ENCODE data around the gene BZW2. TPM values are rescaled to one million over a fixed set of nuclear protein-coding genes. Genes with fewer than 3 reads are reported as not detected.

Gene BZW2
- total RNA-seq, 1 donor = 61.8 TPM

- peak; percentile 81 for DNase-seq (ENCODE audit: low read depth)
- H3K4me3 ChIP-seq (ENCODE audit: low read depth, low read length) = no peak overlapping the region
- TF ChIP-seq CTCF (IDR thresholded peaks at IDR 0.05; ENCODE audit: insufficient read depth, low read length) = peak; percentile 63
Observed at GRCh38 chr7:16695621-16696237, 49.7 kb downstream of the BZW2 start.

GRCh38 chr7:16697507-16698199 lies 51.7 kb downstream of the BZW2 start:
- no peak overlapping the region for H3K4me3 ChIP-seq (ENCODE audit: low read depth, low read length)
- TF ChIP-seq CTCF (IDR thresholded peaks at IDR 0.05; ENCODE audit: insufficient read depth, low read length) = no peak
- DNase-seq (ENCODE audit: low read depth) = peak; percentile 51

DNA sequence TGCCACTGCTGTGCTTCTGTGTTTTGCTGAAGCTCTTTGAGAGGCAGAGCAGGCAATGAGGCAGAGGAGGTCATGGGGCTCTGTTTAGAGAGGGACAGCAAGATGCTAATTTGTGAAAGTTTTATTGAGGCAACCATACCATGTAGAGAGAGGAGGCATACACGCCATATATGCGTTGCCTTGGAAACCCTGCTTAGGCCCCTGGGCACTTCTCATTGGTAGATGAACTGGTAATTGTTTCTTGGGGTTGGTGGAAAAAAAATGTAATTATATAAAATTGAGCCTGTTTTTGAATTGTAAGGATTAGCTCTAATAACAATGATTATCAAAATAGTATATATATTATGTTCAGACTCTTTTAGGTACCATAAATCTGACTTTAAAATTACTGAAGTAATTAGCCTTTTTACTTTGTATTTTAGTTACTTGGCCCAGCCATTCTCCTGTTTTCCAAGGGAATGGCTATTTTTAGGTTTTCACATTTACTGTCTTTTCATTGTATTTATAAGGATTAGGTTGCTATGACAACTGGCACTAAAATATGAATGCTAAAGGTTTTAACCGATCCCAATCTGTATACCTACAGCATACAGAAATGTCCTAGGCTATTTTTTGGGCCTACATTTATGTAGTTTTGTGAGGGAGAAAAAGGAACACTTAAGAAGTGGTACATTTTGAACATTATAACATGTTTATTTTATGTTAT lies 52.4 kb downstream of the BZW2 start:
- H3K4me3 ChIP-seq (ENCODE audit: low read depth, low read length) = no peak overlapping the region
- peak; percentile 17 for DNase-seq (ENCODE audit: low read depth)
- no peak for TF ChIP-seq CTCF (IDR thresholded peaks at IDR 0.05; ENCODE audit: insufficient read depth, low read length)

DNA sequence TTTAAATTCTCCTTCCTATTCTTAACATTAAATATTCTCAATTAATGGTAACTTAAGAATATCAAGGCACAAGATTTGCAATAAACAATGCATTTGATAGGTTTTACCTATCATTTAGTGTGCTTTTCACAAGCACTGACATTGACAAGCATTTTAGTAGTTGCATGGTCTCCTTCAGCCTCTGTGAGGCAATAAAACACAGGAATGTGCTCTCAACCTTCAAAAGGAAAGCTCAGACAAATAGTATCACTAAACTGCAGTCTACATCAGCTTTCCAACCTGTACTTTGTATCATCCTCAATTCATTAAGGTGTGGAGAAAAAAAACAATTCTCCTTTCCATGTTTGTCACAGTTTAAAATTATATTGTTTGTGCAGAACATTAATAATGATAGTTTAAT lies 56.5 kb downstream of the BZW2 start:
- no peak for DNase-seq (ENCODE audit: low read depth)

DNA sequence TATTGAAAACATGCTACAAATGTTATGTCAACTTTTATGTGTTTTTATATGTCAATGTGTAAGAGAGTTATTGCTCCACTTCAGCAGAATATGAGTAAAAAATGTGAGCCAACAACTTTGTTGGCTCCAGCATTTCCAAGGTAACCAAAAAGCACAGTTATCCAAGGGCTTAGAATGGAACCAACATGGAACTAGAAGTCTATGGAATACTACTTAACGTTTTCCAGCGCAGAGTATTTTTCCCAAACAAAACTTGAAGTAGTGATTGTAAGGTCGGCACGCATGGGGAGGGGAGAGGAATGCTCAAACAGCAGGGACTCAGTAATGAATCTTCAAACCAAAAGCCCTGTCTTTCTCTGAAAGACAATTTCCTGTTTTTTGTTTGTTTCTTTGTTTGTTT lies 62.5 kb downstream of the BZW2 start:
- H3K4me3 ChIP-seq (ENCODE audit: low read depth, low read length) = no peak overlapping the region
- peak; percentile 36 for DNase-seq (ENCODE audit: low read depth)
- TF ChIP-seq CTCF (IDR thresholded peaks at IDR 0.05; ENCODE audit: insufficient read depth, low read length) = no peak

More for the DNA sequence above, 56.5 kb downstream of the BZW2 start:
- TF ChIP-seq CTCF (IDR thresholded peaks at IDR 0.05; ENCODE audit: insufficient read depth, low read length) = no peak
- no peak overlapping the region for H3K4me3 ChIP-seq (ENCODE audit: low read depth, low read length)

DNA sequence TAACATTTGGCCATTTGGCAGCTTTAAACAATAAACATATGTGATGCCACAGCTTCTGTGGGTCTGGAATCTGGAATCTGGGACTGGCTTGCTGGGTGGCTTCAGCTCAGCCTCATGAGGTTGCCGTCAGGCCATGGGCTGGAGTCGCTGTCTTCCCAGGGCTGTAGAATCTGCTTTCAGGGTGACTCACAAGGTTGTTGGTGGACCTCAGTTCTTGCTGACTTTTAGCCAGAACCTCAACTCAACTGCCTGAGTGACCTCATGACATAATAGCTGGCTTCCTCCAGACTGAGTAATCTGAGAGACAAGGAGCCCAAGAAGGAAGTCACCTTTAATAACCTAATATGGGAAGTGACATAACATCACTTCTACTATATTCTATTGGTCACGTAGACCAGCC lies 63.0 kb downstream of the BZW2 start:
- no peak overlapping the region for H3K4me3 ChIP-seq (ENCODE audit: low read depth, low read length)
- TF ChIP-seq CTCF (IDR thresholded peaks at IDR 0.05; ENCODE audit: insufficient read depth, low read length) = no peak
- peak; percentile 88 for DNase-seq (ENCODE audit: low read depth)
